Brain microvascular endothelial cell (primary cell): ENCODE results near the gene PRTN3.
"Not testable (repeated sequence)": the region's sequence is repeated elsewhere in the genome, so short reads cannot be mapped to it uniquely, and the experiment has no call there.

Source experiments
- DNase-seq: peaks from one replicate; pipeline ENCODE4 v3.0.0-alpha.2; 2020
- H3K27ac ChIP-seq: fragments of 250-450 bp; sonication (Bioruptor Pico); 2 replicates; pipeline ENCODE4 v1.5.1; 2020; ENCODE audit warnings: mild to moderate bottlenecking, moderate library complexity
- H3K27me3 ChIP-seq: fragments of 250-450 bp; sonication (Bioruptor Pico); replicated peaks from 2 replicates; pipeline ENCODE4 v1.5.1; 2020; ENCODE audit warnings: mild to moderate bottlenecking
- H3K36me3 ChIP-seq: fragments of 250-450 bp; sonication (Bioruptor Pico); replicated peaks from 2 replicates; pipeline ENCODE4 v1.5.1; 2020; ENCODE audit warnings: mild to moderate bottlenecking
- H3K4me3 ChIP-seq: 2 replicates; pipeline ENCODE4 v1.5.1; 2011; ENCODE audit warnings: low read depth, mild to moderate bottlenecking, control low read depth, low read length, moderate library complexity
- CTCF ChIP-seq: IDR thresholded peaks from 2 replicates; pipeline ENCODE4 v1.5.1; 2011; ENCODE audit warnings: low read depth, mild to moderate bottlenecking, moderate library complexity, low read length, control low read depth, inconsistent platforms; ENCODE audit errors: missing control alignments
- in situ Hi-C: cut with HindIII; loops from 2 replicates; pipeline ENCODE4 v1.10.0; 2017; ENCODE audit warnings: low sequenced_read_pairs, low pct_ligation_motif_present

Gene PRTN3

DNA sequence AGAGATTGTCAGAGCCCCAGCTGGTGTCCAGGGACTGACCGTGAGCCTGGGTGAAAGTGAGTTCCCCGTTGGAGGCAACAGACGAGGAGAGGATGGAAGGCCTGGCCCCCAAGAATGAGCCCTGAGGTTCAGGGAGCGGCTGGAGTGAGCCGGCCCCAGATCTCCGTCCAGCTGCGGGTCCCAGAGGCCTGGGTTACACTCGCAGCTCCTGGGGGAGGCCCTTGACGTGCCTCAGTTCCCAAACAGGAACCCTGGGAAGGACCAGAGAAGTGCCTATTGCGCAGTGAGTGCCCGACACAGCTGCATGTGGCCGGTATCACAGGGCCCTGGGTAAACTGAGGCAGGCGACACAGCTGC lies 10.2 kb downstream of the PRTN3 start:
- DNase-seq: no peak
- no peak overlapping the region for H3K4me3 ChIP-seq
- no peak for TF ChIP-seq CTCF
- in situ Hi-C loops: no loop called here
- H3K27ac ChIP-seq: no peak overlapping the region
- no peaks in the 10 kb centered on the region for H3K36me3 ChIP-seq
- H3K27me3 ChIP-seq: peaks cover 11% of the 10 kb centered on the region

- Histone ChIP-seq H3K27me3 (peaks cover 8% of the 10 kb centered on the region), H3K4me3 (no peak within 1 kb of the TSS), H3K27ac (no peak within 1 kb of the TSS), H3K36me3 (no peaks in the 10 kb centered on the region)
- no peak for TF ChIP-seq CTCF
- in situ Hi-C loops: no loop called here
- DNase-seq: no peak
Measured at GRCh38 chr19:852136-853013, 11.6 kb downstream of the PRTN3 start, which contains the start of gene ELANE. ELANE (plus strand) TSS chr19:852303; CDS start chr19:852329, 26 bp downstream.

DNA sequence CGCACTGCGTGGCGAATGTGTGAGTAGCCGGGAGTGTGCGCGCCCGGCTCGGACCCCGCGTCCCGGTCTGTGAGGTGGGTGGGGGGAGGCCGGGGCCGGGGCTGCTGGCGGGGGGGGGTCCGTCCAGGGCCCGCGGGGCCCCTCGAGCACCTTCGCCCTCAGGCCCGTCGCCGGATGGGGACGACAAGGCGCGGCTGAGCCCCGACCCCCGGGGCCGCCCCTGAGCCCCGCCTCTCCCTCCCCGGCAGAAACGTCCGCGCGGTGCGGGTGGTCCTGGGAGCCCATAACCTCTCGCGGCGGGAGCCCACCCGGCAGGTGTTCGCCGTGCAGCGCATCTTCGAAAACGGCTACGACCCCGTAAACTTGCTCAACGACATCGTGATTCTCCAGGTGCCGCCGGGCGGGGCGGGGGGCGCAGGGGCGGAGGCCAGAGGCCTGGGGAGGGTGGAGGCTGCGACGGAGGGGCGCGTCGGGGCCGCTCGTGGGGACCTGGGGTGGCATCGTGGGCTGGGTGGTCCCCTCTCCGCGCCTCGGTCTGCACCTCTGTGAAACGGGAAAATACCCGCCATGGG lies 12.3 kb downstream of the PRTN3 start:
- no peak overlapping the region for H3K4me3 ChIP-seq
- H3K27ac ChIP-seq: no peak overlapping the region
- in situ Hi-C loops: no loop called here
- no peak for TF ChIP-seq CTCF
- no peaks in the 10 kb centered on the region for H3K36me3 ChIP-seq
- no peak for DNase-seq
- H3K27me3 ChIP-seq: peaks cover 2% of the 10 kb centered on the region

DNA sequence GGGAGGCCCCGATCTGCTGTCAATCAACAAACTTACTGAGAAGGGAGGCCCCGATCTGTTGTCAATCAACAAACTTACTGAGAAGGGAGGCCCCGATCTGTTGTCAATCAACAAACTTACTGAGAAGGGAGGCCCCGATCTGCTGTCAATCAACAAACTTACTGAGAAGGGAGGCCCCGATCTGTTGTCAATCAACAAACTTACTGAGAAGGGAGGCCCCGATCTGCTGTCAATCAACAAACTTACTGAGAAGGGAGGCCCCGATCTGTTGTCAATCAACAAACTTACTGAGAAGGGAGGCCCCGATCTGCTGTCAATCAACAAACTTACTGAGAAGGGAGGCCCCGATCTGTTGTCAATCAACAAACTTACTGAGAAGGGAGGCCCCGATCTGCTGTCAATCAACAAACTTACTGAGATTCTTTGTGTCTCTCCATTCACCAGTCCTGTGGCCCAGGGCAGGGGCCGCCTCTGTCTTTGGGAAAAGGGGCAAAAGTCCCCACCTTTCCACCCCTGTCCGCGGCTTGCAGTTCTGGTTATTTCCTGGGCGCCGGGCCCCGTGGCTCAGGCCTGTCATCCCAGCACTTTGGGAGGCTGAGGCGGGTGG lies 12.9 kb downstream of the PRTN3 start:
- H3K36me3 ChIP-seq, in situ Hi-C loops, DNase-seq, H3K27me3 ChIP-seq, H3K27ac ChIP-seq, H3K4me3 ChIP-seq: not testable (repeated sequence)

DNA sequence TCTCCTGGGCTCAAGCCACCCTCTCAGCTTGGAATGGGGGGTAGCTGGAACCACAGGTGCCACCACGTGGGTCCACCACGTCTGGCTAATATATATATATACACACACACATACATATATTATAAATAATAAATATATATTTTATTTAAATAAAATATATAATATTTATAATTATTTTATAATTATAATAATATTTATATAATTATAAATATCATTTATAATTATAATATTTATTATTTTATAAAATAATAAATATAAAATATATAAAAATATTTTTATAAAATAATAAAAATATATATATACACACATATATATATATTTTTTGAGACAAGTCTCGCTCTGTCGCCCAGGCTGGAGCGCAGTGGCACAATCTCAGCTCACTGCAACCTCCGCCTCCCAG lies 13.8 kb downstream of the PRTN3 start:
- no peak for TF ChIP-seq CTCF
- in situ Hi-C loops: no loop called here
- Histone ChIP-seq H3K27ac (no peak overlapping the region), H3K36me3 (no peaks in the 10 kb centered on the region), H3K27me3 (no peaks in the 10 kb centered on the region), H3K4me3 (no peak overlapping the region)
- no peak for DNase-seq

DNA sequence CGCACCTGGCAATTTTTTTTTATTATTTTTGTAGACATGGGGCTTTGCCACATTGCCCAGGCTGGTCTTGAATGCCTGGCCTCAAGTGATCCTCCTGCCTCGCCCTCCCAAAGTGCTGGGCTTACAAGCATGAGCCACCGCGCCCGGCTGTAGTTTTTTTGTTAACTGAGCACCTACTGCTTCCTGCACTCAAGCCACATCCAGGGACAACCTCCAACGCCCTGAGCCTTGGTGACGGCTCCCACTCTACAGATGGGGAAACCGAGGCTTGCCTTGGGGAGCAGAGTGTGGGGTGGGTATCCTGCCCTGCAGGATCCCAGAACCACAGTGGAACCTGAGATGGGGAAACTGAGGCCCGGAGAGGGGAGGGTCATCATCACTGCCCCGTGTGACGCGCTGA lies 14.3 kb downstream of the PRTN3 start:
- H3K27ac ChIP-seq: no peak overlapping the region
- no peak for DNase-seq
- no peaks in the 10 kb centered on the region for H3K27me3 ChIP-seq
- H3K36me3 ChIP-seq: no peaks in the 10 kb centered on the region
- no peak for TF ChIP-seq CTCF
- no peak overlapping the region for H3K4me3 ChIP-seq
- in situ Hi-C loops: no loop called here
